ENCODE measurements around the gene SYTL2.

SYTL2 gene

DNA sequence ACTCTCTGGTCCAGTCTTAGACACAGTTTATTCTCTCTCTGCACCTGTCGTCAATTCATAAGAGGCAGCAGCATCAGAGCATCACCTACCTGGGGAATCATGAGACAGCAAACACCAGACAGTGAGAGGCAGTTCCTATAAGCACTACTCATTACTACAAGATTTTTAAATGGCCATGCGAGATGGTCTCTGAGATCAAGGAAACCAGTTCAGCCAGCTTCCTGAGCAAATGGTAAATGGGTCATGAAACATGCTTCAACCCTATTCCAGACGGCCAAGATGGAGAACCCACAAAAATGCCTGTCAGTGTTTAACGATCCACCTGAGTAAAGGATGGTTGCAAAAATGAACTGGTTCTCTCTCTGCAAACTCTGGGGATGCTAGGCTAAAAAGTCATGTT lies 52.9 kb downstream of the SYTL2 start:
- no peak for DNase-seq

DNA sequence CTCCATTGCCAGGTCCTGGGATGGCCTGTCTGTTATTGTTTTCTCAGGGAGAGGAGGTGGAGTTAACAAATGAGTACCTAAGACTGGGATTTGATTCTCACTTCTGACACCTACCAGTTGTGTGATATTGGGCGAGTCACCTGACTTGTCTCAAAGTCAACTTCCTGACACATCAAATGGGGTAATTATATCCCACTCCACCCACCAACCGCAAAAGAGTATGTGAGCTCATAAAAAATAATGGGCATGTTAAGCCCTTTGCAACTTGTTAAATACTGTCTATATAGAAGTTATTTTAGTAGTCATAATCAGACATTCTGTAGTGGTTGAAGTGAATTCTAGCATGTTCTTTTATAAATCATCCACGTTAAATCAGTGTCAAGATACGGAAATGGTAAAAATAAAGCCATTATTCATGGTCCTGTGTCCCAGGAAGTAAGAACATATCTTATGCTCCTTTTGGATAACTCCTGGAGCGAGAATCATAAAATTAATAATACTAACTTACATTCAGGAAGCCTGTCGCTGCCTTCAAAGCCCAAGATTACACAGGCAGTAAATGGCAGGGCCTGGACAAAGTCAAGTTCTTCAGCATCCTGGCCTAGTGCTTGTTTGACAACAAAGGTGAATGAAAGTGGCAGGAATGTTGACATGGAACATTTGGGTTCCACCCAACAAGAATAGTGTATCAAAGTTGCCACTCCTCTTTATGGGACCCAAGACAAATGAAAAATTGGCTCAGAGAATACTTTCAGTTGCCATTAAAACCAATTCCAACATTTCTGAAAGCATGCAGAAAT lies 54.3 kb downstream of the SYTL2 start:
- peak; percentile 74 for DNase-seq

DNA sequence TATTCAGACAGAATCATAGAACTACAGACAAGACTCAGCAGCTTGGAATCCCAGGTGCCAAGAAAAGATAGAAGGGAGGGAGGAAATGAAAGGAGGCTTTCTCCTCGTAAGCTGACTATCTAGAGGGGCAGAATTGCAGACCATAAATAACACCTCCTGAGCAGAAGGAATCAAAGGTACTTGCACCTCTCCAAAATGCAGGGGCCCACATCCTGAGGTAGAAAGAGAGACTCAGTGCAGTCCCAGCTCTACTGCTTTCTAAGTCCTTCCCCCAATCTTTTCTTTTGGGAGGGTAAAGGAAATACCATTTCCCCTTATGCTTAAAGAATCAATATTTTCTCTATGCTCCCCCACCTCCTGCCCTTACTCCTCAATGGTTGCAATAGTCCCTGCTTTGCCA lies 55.2 kb downstream of the SYTL2 start:
- no peak for DNase-seq

DNA sequence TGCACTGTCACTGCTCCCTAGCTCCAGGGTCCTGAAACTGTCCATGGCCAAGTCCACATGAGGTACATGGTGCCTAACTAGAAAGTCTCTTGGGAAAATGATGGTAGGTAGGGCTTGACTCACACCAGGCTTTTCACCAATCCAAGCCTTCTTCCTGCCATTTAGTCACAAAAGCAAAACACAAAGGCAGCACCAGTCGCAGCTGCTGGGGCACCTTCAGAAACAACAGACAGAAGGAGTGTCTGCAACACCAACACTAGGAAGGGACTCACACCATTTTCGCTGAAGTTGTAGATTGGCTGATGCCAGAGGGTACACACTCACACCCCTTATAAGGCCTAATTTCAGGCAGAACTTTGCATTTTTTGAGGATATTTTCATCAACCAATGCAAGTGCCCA lies 55.7 kb downstream of the SYTL2 start:
- no peak for DNase-seq

DNA sequence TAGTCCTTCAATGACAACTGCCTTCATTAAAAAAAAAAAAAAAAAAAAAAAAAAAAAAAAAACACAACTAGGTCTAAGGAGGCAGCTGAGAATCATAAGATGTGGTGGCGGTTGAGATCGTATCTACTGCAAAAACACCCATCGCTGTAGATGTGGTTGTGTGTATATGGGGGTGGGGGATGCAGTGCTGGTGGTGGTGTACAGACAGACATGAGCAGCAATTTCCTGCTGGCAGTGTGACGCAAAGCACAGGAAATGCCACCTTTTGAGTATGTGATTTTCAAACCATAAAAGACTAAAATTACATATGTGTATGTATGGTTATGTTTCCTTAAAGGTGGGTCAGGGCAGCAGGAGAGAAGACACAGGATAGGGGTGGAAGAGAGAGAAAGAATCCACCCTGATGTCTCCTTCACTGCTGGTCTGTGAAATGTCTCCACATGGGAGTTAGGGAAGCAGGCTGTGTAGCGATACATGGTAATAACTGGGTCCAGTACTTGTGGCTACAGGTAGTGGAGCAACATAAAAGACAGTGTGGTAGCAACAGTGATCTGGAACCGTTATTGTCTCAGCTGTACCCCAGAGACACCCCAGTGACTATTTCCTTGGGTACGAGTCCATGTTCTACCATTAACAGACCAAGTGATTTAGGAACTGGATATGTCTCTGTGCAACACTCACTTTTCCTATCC lies 57.9 kb downstream of the SYTL2 start:
- DNase-seq = peak; percentile 97

DNA sequence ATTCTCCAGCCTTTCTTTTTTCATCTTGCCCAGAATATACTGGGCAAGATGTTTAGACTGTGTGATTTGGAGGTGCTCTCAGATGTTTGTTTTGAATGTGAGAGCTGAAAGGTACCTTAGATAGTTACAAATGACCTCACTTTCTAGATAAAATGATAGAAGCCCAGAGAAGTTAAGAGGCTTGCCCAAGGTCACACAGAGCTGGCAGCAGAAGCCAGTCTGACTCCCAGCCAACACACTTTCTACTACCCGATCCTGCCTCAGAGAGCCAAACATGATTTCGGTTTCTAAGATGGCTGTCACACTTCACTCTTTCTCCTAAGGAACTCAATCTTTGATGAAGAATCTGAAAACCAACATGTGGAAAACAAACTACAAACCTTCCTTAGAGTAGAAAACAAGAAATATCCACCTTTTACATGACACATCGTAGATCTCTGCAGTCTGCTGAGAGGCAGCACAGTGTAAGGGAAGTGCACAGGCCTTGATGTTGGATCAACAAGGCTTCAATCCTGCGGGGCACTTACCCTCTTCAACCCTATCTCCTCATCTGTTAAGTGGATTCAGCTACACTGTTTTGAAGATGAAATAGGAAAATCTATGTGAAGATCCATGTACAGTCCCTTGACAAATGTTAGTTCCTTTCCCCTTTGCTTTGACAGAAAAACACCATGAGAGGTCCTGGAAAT lies 58.6 kb downstream of the SYTL2 start:
- DNase-seq = no peak

DNA sequence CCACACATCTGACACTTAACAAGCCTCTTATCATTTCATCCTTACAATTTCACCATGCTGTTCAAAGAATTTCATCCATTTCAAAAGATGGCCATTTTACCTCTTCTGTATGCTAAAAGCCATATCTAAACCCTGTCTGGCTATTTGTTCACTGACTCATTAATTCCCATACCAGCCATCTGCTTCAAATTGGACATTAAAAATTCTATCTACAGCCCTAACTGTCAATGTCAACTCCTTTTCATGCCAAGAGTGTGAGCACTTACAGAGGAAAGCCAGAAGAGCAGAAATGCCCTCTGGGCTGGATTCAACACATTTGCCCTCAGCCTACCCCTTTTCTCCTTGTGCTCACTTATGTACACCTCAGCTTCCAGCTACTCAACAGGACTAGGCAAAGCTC lies 59.2 kb downstream of the SYTL2 start:
- no peak for DNase-seq

DNA sequence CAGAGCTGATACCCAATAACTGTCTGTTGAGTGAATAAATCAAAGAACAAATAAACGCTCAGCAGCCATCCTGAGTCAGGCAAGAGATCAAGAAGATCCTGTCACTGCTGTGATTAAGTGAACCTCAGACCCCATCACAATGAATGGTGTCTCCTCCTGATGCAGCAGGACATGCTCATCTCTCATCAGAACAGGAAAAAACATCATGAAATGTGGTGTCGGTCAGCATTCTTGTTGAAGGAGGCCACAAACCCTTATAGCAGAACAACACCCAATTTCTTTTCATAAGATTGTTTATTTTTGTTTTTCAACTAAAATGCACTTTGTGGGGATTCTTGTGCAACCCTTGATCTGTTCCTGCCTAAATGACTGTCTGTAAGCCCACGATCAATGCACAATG lies 60.3 kb downstream of the SYTL2 start:
- peak; percentile 43 for DNase-seq

DNA sequence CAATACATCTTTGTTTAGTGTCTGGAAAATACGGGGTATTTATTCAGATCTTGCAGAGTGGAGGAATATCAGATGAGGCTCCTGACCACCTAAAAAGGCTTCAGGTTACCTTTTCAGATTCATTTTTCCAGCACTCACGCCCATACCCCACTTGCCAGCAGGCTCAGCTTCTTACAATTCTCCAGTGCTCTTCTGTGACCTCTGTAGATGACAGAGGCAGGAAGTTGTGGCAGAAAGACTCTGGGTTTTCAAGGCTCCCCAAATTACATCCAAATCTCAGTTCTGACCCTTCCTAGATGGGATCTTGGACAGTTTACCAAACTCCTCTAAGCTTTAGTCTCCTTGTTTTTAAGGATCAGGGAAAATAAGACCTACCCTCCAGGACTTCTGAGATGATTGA lies 61.1 kb downstream of the SYTL2 start:
- no peak for DNase-seq

DNA sequence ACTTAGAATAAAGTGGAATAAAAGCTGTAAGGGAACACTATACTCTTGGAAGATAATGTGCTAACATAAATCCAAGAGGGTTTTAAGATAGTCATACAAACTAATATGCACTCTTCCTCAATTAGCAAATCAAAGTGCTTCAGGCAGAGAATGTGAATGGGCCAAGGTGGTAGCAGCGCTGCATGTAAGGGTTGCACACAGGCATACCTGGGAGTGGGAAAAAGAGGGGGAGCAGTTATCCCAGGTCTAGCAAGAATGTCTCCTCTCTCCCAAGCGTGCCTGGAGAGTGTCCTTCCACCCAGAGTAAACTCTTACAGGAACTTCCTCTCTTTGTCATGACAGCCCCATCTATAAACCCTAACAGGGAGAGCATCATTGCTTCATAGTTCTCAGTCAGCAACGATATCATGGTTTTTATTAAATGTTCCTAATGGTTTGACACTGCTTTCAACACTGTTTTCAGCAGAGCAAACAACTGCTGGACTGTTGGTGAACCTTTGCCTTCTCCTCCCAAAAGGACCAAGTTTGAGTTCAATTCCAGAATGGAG lies 61.6 kb downstream of the SYTL2 start:
- no peak for DNase-seq

DNA sequence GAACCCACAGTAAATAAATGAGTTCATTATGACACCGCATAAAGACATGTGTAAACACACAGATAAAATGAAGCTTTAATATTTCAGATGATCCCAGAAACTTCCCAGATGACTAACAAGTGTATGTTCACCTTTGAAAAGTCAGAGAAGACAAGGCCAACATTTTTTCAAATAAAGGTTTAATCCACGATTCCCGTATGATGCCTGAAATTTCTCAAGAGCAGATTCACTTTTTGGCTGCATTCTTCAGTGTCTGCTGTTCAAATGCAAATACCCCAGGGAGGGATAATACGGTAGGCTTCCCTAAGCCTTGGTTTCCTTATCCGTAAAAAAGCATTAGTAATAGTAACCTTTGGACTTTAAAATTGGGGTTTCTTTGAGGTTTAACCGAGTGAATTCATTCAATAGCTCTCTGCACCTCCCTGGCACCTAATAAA lies 62.5 kb downstream of the SYTL2 start:
- no peak for DNase-seq

DNA sequence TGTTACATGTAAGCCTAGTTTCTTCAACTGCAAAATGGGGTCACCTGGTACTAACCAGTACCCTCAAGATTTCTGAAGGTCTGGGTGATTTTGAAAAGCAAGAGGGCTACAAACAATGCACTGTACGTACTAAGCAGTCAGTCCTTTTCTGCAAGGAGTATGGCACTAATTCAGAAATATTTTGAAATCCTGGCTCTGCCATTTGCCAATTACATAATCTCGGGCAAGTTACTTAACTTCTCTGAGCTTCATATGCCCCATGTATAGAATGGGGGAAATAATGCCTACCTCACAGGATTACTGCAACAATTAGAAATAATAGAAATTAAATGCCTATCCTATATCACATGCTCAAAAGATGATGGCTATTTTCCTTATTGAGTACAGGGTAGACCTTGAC lies 64.3 kb downstream of the SYTL2 start:
- no peak for DNase-seq

DNA sequence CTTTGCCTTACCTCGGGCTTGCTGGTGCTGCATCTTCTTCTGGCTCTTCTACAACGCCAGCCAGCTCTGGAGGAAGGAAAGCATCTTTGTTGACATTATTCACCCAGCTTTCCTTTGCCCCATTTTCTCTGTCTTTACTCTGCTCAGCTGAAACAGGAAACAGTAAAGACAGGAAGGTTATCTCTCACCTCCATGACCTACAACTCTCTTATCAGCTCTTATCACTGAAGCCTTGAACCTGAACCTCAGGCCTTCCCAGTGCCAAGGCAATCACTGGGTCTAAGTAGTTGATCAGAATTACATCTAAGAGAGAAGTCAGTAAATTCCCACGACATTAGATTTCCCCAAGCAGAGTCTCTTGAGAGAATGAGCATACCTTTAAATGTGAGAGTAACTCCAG lies 65.3 kb downstream of the SYTL2 start:
- DNase-seq = no peak

DNA sequence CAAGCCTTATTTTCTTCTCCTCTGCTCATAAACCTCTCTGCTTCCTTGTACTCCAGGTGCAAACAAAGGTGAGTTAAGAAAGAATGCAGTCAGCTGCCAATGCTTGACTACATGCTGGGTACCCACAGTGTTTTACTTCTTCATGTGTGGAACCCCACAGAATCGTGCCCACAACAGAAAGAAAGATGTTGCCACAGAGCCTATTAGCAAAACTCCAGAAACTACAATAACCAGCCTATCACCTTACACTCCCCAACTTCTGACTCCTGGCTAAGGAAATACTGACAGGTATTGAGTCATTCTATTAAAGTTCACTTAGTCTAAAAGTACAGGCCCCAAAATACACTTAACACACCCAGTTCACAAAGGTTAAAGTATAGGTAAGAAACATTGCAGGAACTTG lies 68.1 kb downstream of the SYTL2 start:
- DNase-seq = no peak

DNA sequence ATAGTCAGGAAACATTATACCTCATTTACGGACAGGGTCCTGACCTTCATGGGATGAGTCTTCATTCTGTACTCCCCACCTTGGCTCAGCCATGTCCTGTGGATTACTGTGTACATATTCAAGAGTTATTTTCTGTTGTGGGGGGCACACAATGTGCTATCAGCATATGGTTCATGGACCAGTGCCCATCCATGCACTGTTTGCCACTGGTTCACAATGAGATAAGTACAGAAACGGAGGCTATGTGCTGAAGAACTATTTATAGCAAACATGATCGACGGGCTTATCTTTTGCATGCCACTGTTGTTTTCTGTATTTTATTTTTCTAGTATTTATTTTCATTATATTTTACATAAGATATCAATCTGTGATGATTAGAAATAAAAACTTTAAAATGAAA lies 68.6 kb downstream of the SYTL2 start:
- DNase-seq = no peak

DNA sequence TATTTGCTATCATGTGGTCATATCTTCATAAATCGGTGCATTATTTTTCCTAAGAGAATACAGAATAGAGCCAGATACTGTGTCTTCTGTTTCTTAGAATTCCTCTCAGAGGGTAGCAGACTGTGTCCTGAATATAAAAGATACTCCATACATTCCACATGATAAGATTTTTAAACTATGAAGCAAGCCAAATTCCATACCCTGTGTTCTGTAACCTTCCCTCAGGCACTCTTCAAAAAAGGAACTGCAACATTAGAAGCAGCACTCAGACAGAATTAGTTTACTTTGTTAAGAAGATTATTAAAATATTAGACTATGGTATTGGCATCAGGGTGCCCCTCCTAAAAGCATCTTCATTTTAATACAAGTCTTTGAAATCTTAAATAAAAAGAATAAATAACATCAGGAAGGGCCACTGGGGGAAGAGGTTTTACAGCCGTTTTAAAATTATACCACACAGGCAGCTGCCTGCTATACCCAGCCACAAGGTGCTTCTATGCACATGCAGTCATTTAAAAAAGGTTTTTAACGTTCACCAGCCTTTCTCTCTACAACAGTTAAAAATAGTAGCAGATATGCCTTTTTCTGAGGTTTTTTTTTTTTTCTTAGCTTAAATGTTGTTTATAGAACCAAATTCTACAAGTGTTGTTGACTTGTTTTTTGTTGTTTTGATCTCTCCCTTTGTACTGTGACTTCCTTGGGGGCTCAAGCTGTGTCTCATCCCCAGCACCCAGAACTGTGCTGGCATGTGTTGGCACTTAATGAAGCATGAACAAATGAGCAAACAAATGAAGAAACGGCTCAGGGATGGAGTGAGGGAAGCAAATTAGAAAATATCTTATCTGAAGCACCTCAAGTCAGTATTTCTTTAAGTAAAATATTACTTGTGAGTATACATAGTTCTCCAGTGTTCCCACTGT lies 70.2 kb downstream of the SYTL2 start:
- DNase-seq = no peak

DNA sequence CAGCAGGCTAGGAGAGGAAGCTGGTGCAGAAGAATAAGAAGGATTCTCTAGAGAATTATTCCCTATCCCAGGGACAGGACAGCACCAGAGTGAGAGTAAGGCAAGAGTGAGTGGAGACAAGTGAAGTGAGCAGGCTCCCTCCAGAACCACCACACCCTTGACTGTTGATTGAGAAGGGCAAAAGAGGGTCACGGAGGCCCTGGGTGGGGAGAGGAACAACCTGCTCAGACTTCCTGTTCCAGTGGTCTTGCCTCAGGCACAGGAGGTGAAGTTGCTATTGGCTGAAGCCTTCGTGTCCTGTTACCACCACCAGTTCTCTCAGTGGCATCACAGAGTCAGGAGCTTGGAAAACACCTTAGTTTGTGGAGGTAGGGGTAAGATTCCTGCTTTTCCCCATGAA lies 73.2 kb downstream of the SYTL2 start:
- DNase-seq = peak; percentile 30

DNA sequence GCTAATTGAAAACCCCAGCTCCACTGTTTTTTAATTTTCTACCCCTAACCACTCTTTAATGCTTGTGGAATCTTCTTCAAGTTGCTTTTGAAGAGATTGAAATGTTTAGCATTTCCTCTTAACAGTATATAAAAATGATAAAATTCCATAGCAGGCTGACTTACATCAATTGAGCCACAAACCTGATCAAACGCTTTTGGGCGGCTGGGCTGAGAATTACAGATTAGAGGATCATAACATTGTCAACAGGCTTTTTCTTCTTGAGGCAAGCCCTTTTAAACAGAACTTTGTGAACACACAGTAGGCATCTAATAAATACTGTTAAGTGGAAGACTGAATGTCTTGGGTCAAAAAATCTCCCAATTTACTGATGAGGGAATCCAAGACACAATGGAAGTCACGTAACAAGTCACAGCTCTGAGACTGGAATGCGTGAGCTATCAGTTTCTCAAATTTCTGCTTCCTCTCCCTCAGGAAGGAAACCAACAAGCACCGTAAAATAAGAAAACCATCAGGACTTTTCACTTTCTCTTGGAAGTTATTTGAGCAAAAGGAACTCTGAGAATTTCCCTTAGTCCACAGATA lies 75.0 kb downstream of the SYTL2 start:
- DNase-seq = no peak

DNA sequence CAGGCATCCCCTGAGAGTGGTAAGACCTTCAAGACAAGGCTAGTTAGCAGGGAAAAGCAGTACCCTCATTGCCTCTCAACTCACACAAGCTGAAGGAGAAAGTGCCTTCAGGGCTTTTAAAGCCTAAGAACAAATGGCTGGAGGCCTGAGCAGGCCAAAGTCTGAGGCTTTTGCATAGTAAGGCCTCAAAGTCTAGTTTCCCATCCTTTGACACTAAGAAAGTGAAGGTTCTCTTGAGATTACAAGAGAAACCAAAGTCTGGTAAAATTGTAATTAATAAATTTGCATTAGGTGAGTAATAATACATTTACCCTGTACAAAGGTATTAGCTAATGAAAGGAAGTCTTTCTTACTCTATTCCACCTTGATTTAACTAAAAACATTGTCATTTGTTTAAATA lies 78.0 kb downstream of the SYTL2 start:
- DNase-seq = no peak

DNA sequence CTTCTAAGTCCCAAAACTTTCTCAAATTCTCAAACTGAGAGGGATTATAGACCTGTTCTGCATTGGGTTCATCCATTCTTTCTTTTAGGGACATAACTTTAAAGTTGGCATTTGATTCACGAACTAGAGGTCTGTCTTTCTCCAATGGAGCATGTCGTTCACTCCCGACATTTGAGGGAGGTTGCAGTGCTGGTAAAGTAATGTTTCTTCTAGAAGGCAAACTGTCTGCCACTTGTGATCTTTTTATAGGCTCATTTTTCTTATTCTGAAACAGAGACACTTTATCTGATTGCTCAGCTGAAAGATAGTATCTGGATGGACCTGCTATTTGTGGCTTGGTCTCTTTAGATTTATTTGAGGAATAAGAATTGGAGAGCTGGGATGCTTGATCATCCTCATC lies 84.6 kb downstream of the SYTL2 start:
- DNase-seq = no peak

DNA sequence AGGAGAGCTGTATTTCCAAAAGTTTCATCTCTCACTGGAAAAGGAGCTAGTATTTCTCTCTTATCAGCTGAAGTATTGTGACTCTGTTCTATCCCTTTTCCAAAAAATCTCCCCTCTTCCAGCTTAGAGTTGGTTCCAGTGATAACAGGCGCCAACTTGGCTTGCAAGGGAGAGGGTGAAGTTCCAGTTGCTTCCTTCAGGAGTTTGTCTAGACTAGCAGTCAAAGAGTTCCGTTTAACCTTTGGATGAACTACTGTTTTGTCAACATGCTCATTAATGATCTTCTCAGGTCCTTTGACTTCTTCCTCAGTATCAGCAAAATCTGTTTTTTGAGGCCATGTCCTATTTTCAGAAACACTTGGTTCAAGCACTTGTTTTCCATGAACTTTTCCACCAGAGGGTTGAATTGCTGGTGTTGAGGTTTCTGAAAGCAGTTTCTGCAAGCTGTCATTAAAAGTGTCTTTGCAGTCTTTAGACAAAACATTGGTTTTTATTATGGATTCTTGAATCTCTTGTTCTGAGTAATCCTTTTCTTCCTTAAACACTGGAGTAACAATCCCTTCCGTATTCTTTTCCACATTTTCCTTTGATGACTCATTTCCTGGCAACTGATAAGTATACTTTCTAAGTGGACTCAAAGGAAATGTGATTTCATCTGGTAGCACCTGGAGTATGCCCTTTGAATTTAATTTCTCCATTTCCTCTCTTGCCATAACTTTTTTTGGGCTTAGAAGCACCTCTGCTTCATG lies 85.3 kb downstream of the SYTL2 start:
- DNase-seq = no peak
